VCaP (cell line): ENCODE measurements around the gene SLC25A17.

Source experiments
- H3K27ac ChIP-seq: fragments of 450-650 bp; 2 replicates; pipeline ENCODE4 v1.5.1; 2017
- TF ChIP-seq, protein P1 (sequence below): fragments of 450-650 bp; conservative IDR thresholded peaks from 2 replicates; pipeline ENCODE4 v1.5.1; 2017; ENCODE audit warnings: mild to moderate bottlenecking, moderate library complexity

SLC25A17 gene

DNA sequence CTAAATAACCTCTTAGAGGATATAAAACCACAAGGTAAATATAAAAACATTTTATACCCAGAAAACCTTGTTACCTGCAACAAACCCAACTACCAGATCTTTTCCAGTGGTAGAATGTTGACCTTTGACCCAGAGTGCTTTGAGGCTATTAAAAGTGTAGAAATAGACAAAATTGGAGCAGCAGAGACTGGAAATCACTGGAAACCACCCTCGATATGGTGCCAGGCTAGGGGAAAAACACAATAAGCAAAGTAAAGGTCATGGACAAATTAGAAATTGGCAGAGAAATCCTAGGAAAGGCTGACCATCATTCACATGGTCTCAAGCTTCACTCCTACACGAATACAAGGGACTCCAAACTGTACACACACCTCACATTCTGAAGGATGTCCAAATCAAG lies 26.7 kb downstream of the SLC25A17 start:
- TF ChIP-seq, protein P1, sequence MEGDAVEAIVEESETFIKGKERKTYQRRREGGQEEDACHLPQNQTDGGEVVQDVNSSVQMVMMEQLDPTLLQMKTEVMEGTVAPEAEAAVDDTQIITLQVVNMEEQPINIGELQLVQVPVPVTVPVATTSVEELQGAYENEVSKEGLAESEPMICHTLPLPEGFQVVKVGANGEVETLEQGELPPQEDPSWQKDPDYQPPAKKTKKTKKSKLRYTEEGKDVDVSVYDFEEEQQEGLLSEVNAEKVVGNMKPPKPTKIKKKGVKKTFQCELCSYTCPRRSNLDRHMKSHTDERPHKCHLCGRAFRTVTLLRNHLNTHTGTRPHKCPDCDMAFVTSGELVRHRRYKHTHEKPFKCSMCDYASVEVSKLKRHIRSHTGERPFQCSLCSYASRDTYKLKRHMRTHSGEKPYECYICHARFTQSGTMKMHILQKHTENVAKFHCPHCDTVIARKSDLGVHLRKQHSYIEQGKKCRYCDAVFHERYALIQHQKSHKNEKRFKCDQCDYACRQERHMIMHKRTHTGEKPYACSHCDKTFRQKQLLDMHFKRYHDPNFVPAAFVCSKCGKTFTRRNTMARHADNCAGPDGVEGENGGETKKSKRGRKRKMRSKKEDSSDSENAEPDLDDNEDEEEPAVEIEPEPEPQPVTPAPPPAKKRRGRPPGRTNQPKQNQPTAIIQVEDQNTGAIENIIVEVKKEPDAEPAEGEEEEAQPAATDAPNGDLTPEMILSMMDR = no peak
- H3K27ac ChIP-seq = no peak overlapping the region

DNA sequence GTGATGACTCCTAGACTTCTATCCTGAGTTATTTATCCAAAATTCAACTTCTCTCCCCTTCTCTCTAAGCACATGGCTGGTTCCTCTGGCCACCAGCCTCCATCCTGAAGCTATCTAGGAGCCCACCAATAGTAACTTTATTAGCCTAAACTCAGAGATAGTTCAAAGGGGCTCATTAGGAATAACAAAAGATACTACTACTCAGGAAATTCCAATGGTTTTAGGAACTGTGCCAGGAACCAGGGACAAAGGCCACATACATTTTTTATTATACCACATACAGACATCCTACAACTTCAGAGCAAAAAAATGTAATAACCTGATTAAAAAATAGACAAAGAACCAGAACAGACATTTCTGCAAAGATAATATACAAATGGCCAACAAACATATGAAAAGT lies 27.9 kb downstream of the SLC25A17 start:
- TF ChIP-seq, protein P1 = no peak
- H3K27ac ChIP-seq = no peak overlapping the region

DNA sequence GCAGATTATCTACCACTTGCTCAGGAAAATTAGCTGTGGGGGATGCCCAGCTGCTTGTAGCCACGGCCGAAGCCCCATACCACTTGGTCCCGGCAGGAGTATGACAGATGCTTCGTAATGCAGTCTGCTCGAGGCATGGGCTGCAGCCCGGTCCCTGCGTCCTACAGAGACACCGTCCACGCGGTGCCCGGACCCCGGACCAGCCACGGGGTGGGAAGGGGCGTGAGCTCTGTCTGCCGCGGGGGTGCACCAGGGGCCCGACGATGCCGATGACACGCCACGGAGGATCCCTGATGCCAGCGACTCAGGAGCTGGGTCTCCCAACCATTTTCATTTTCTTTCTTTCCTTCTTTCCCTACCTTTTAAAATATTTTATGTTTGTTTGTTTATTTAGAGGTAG lies 30.0 kb downstream of the SLC25A17 start:
- H3K27ac ChIP-seq = no peak overlapping the region
- TF ChIP-seq, protein P1 = no peak

DNA sequence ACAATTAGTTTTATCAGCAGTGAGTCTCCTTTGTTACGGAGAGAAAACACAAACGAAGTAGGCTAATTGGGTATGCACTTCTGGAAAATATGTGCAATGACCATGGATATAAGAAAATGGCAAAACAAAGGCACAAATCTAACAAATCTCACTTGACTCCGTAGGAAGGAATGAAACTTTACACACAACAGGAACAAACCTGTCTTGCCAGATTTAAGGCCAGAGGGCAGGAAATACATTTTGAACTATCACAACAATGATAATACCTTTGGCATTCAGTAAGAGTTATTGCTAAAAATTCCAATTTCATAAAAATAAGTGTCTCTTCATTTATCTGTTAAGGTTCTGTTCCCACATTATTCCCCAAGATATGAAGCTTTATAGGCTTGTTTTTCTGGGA lies 36.6 kb downstream of the SLC25A17 start:
- TF ChIP-seq, protein P1 = no peak
- H3K27ac ChIP-seq = peak overlapping the region; percentile 62

DNA sequence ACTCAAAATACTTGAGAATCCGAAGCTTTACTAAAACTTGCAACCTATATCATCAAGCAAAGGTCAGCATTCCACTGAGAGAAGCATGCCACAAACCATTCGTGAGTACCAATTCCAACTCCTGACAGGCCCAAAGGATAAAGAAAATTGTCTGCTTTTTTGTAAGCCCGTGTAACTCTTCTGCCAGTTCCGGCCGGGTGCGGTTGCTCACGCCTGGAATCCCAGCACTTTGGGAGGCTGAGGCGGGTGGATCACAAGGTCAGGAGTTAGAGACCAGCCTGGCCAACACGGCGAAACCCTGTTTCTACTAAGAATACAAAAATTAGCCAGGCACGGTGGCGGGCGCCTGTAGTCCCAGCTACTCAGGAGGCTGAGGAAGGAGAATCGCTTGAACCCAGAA lies 37.4 kb downstream of the SLC25A17 start:
- peak overlapping the region; percentile 62 for H3K27ac ChIP-seq

DNA sequence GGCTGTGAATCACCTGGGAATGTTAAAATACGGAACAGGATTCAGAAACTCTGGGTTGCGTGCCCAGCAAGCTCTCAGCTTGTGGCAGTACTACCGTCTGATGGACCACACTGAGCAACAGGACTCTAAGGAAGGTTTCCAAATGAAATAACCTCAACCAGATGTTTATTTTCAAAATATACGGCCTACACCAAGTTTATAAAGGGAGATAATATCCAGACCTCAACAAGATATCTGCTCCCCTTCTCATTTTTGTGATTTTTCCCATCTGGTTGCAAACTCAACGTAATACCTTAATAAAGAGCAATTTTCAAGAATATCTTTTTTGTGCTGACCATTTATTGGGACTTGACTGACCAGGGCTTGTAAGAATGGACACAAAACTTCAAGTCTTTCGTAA lies 49.4 kb downstream of the SLC25A17 start:
- TF ChIP-seq, protein P1 = no peak
- no peak overlapping the region for H3K27ac ChIP-seq

DNA sequence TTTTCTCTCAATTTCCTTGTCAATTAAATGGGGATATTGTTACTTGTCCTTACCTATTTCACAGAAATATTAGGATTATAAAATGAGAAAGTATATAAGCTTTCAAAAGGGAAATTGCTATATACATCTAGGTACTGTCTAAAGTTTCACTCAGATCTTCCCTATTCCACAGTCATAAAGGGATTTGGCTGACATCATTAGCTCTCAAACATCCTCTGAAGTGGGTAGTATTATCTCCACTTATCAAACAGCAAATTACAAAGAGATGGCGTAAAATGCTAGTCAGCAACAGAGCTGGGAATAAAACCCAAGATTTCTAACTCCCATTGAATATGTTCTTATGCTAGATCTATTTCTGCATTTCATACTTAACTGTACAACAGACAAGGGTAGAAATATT lies 50.9 kb downstream of the SLC25A17 start:
- H3K27ac ChIP-seq = no peak overlapping the region
- TF ChIP-seq, protein P1 = no peak

DNA sequence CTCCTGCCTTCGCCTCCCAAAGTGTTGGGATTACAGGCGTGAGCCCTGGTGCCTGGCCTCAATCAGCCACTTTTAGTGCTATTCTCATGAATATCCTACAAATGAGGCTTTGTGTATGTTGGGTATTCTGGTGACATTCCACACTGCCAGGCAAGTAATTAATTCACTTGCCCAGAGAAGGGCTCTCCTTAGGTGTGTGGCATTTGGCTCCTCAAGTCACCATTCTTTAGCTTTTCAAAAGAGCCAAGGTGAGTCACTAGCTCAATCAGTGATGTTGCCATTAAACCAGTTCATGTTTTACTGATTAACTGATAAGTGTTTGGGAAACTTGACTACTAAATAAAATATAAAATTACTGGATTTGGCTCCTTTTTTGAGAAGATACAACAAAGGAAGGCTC lies 52.2 kb downstream of the SLC25A17 start:
- TF ChIP-seq, protein P1 = no peak
- no peak overlapping the region for H3K27ac ChIP-seq
